HL-60 (cell line): Measurements from ENCODE around the gene DENND6B.

Experiments used
- POLR2AphosphoS5 ChIP-seq: IDR thresholded peaks from 2 replicates; pipeline ENCODE4 v1.6.1; 2012; ENCODE audit warnings: low read depth
- TF ChIP-seq, protein P1 (sequence below): IDR thresholded peaks from one replicate; pipeline ENCODE4 v1.5.1; 2011; ENCODE audit warnings: low read length, control low read depth, inconsistent platforms; ENCODE audit not compliant: insufficient read depth

- TF ChIP-seq, protein P1, sequence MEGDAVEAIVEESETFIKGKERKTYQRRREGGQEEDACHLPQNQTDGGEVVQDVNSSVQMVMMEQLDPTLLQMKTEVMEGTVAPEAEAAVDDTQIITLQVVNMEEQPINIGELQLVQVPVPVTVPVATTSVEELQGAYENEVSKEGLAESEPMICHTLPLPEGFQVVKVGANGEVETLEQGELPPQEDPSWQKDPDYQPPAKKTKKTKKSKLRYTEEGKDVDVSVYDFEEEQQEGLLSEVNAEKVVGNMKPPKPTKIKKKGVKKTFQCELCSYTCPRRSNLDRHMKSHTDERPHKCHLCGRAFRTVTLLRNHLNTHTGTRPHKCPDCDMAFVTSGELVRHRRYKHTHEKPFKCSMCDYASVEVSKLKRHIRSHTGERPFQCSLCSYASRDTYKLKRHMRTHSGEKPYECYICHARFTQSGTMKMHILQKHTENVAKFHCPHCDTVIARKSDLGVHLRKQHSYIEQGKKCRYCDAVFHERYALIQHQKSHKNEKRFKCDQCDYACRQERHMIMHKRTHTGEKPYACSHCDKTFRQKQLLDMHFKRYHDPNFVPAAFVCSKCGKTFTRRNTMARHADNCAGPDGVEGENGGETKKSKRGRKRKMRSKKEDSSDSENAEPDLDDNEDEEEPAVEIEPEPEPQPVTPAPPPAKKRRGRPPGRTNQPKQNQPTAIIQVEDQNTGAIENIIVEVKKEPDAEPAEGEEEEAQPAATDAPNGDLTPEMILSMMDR: no peak
- TF ChIP-seq POLR2AphosphoS5: no peak
Measured at GRCh38 chr22:50305393-50305922, 21.4 kb downstream of the DENND6B start.
